OCI-LY1 (cell line): ENCODE measurements around the gene ELOVL2.

ENCODE experiments used
- CTCF ChIP-seq: fragments of 200-600 bp; sonication (generic), shearing (Covaris generic); IDR thresholded peaks from 2 replicates; pipeline ENCODE4 v1.5.1; 2017; ENCODE audit warnings: mild to moderate bottlenecking, antibody characterized with exemption, low read length, moderate library complexity, mixed read lengths
- EZH2 ChIP-seq: fragments of 200-600 bp; sonication (generic), shearing (Covaris generic); IDR thresholded peaks from 2 replicates; pipeline ENCODE4 v1.8.0; 2017; ENCODE audit warnings: borderline replicate concordance, mixed run types, mild to moderate bottlenecking, antibody characterized with exemption, low read length, moderate library complexity, mixed read lengths

- TF ChIP-seq CTCF: no peak
- TF ChIP-seq EZH2: no peak
Observed at GRCh38 chr6:11016452-11016851, 27.7 kb downstream of the ELOVL2 start.
